ENCODE measurements around the gene SMIM9. TPM values are rescaled to one million over a fixed set of nuclear protein-coding genes. Genes with fewer than 3 reads are reported as not detected.

The SMIM9 gene
- total and polyA plus RNA-seq, 5 donors, result not detected

DNA sequence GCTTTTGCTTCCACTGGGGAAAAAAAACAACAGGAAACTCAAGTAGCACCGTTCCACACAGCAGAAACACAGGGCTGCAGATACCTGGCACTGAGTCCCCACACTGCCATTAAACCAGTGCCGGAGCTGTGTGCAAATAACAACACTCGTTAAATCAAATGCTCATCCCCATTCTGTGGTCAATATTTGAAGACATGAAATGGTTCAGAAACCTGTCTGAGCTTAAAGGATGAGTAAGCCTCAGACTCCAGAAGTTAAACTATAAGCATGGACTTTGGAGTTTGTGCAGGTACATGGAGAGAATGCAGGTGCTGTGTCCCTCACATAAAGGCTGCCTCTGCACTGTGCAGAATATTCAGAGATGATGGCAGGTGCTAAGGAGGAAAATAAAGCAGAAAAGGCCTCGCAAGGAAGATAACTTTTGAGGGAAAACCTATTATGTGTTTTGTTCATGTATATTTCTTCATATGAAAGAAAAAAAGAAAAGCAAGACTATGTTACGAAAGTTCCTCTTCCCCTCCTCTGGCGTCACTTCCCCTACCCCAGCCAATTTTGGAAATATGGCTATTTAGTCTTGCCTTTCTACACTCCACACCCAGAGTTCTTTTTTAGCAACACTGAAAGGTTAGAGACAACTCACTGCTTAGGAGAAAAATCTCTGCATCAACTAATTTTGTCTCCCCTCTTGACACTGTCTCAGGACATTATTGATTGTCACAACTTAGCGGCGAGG is 33.8 kb downstream of the SMIM9 start:
- Histone ChIP-seq H3K4me1 (ENCODE audit: control insufficient read depth, insufficient read depth, low read length) (peaks cover 2% of the 10 kb centered on the region), H3K9me3 (ENCODE audit: control insufficient read depth, low read length) (no peaks in the 10 kb centered on the region), H3K27me3 (ENCODE audit: control insufficient read depth, insufficient read depth) (no peaks in the 10 kb centered on the region), H3K4me3 (ENCODE audit: low read length) (no peak overlapping the region), H3K27ac (ENCODE audit: low read length) (no peak overlapping the region)
- ATAC-seq (no peak), DNase-seq (no peak)
- WGBS, result 74% methylated on average over 8 of the region's 8 CpGs
- intact Hi-C loops (cut with DNase I), result no loop called here

DNA sequence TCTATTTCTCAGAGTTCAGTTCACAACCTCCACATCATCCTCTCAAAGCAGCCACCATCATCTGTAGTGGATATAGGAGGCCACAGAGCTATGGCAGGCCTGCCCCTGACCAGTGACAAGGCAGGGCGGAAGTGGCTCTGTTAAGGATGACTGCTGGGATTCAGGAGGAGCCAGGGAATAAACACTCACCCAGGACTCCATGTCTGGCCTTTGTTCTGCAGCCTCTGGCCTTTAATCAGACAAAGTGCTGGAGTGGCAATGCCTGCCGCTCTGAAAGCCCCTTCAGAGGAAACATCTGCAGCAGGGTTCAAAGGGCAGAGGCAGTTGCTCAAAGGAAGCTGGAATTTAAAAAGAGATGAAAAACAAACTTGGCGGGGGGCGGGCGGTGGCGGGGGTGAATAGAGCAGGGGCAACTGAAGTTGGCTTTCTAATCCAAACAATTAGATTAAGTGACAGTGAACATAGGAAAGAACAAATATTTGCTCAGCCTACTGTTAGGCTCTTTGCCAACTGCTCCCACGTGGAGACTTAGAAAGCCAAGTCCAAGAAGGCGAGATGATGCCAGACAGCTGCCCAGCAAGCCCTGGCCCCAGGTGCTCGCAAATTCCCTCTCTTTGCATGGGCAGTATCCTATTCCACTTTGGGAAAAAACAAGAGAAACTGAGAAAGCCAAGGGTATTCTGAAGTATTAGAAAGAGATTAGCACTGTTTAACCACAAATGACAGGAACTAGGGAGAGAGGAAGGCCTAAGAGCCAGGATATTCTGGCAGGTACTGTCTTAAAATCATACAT is 34.7 kb downstream of the SMIM9 start:
- Histone ChIP-seq H3K27ac (ENCODE audit: low read length) (no peak overlapping the region), H3K9me3 (ENCODE audit: control insufficient read depth, low read length) (no peaks in the 10 kb centered on the region), H3K4me1 (ENCODE audit: control insufficient read depth, insufficient read depth, low read length) (peaks cover 2% of the 10 kb centered on the region), H3K4me3 (ENCODE audit: low read length) (no peak overlapping the region), H3K27me3 (ENCODE audit: control insufficient read depth, insufficient read depth) (no peaks in the 10 kb centered on the region)
- intact Hi-C loops (cut with DNase I), result no loop called here
- ATAC-seq (peak in 1 of 2 donors; percentile 65), DNase-seq (peak in 1 of 3 donors; percentile 36)
- 51% methylated on average over 9 of the region's 9 CpGs for WGBS

DNA sequence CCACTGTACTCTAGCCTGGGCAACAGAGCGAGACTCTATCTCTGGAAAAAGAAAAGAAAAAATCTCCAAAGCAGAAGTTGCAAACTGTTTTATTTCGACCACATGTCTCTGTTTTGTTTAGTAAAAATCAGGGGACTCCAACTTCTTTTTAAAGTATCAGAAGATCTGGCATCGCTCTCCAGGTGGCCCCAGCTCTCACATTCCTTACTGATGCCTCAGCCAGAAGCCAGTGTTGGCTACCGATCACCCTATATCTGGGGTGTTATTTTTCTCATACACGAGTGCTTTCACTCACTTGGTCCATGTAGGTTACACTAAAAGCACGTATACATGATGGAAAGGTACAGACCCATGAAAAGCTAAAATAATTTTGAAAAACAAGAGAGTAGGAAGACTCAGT is 37.5 kb downstream of the SMIM9 start:
- Histone ChIP-seq H3K27me3 (ENCODE audit: control insufficient read depth, insufficient read depth) (no peaks in the 10 kb centered on the region), H3K27ac (ENCODE audit: low read length) (no peak overlapping the region), H3K4me1 (ENCODE audit: control insufficient read depth, insufficient read depth, low read length) (no peaks in the 10 kb centered on the region), H3K9me3 (ENCODE audit: control insufficient read depth, low read length) (no peaks in the 10 kb centered on the region), H3K4me3 (ENCODE audit: low read length) (no peak overlapping the region)
- 79% methylated on average over 6 of the region's 6 CpGs for WGBS
- intact Hi-C loops (cut with DNase I), result no loop called here
- DNase-seq (no peak), ATAC-seq (no peak)

DNA sequence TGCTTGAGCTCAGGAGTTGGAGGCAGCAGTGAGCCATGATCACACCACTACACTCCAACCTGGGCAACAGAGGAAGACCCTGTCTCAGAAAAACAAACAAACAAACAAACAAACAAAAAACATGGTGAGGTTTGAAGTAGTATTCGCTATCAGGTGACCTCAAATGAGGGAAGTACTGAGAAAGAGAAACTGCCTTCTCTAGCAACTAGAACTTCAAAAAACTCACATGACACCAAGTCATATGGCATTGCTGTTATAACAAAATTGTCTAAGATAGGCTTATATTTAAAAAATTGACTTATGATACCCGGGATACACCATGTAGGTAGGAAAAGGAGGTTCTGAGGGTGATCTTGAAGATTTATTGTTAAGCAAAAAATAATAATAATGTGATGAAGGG is 39.4 kb downstream of the SMIM9 start:
- ATAC-seq (no peak), DNase-seq (no peak)
- H3K4me1 ChIP-seq (ENCODE audit: control insufficient read depth, insufficient read depth, low read length), result no peaks in the 10 kb centered on the region
- intact Hi-C loops (cut with DNase I), result no loop called here
- H3K4me3 ChIP-seq (ENCODE audit: low read length), result no peak overlapping the region
- no peak overlapping the region for H3K27ac ChIP-seq (ENCODE audit: low read length)
- 86% methylated on average over 2 of the region's 2 CpGs for WGBS
- no peaks in the 10 kb centered on the region for H3K9me3 ChIP-seq (ENCODE audit: control insufficient read depth, low read length)
- H3K27me3 ChIP-seq (ENCODE audit: control insufficient read depth, insufficient read depth), result no peaks in the 10 kb centered on the region

DNA sequence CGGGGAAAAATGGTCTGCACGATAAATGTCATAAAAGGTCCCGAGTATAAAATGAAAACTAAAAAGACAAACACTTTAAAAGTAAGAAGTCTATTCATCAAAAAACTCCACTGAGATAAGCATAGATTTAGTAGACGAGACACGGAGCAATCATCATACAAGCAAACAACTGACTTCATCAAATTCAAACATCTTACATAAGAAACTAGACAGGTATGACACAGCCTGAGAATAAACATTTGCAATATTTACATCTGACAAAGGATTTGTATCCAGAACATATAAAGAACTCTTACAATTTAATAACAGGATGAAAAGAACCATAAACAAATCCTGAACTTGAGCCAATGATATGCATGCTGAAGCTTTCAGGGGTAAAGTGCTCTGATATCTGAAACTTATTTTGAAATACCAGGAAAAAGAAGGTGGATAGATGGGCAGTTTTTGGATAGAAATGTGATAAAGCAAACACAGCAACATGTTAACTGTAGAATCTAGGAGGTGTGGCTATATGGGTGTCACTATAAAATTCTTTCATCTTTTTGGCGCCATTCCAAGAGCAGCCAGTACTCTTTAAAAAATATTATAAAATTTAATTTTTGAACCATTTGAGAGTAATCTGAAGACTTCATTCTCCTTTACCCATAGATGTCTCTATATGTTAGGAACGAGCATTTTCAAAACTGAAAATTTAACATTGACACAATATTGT is 41.2 kb downstream of the SMIM9 start:
- DNase-seq (no peak), ATAC-seq (no peak)
- Histone ChIP-seq H3K4me3 (ENCODE audit: low read length) (no peak overlapping the region), H3K4me1 (ENCODE audit: control insufficient read depth, insufficient read depth, low read length) (no peaks in the 10 kb centered on the region), H3K27me3 (ENCODE audit: control insufficient read depth, insufficient read depth) (no peaks in the 10 kb centered on the region), H3K27ac (ENCODE audit: low read length) (no peak overlapping the region), H3K9me3 (ENCODE audit: control insufficient read depth, low read length) (no peaks in the 10 kb centered on the region)
- intact Hi-C loops (cut with DNase I), result no loop called here
- 91% methylated on average over 7 of the region's 7 CpGs for WGBS

DNA sequence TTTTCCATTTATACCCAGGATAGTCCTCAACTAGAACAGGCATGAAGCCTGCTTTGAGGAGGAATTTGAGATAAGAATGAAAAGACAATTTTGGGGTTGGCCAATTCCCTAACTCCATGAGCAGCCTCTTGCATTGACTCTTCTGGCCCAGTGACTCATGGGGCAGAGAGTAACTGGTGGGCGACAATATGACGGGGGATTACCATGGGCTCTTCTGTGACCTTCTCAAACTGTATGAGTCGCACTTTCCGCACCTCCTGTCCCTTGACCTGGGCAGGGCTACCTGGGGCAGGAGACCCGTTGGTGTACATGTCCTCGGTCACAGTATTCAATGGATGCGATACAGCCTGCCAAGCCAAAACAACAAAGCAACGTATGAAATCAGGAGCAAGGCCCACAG is 42.5 kb downstream of the SMIM9 start:
- 95% methylated on average over 8 of the region's 8 CpGs for WGBS
- Histone ChIP-seq H3K4me1 (ENCODE audit: control insufficient read depth, insufficient read depth, low read length) (no peaks in the 10 kb centered on the region), H3K27me3 (ENCODE audit: control insufficient read depth, insufficient read depth) (no peaks in the 10 kb centered on the region), H3K9me3 (ENCODE audit: control insufficient read depth, low read length) (no peaks in the 10 kb centered on the region), H3K4me3 (ENCODE audit: low read length) (no peak overlapping the region), H3K27ac (ENCODE audit: low read length) (no peak overlapping the region)
- intact Hi-C loops (cut with DNase I), result no loop called here
- DNase-seq (no peak), ATAC-seq (no peak)

DNA sequence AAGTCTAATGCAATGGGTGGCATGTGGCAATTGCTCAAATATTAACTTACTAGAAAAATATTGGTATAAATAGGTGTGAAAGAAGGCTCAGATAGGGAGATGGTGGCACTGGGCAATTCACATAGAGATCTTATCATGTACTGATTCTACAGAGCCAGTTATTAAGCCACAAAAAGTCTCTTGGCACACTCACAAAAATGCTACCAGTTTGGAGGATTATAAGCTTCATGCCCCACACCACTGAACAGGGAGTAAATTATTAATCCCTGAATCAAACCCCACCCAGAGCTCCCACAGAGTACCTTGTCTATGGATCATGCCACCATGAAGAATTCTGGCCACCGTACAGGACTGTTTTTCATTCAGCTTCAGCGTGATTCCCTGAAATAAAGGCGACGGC is 43.0 kb downstream of the SMIM9 start:
- H3K4me1 ChIP-seq (ENCODE audit: control insufficient read depth, insufficient read depth, low read length), result no peaks in the 10 kb centered on the region
- H3K9me3 ChIP-seq (ENCODE audit: control insufficient read depth, low read length), result no peaks in the 10 kb centered on the region
- intact Hi-C loops (cut with DNase I), result no loop called here
- H3K27me3 ChIP-seq (ENCODE audit: control insufficient read depth, insufficient read depth), result no peaks in the 10 kb centered on the region
- ATAC-seq (no peak), DNase-seq (no peak)
- no peak overlapping the region for H3K27ac ChIP-seq (ENCODE audit: low read length)
- WGBS, result 72% methylated on average over 4 of the region's 4 CpGs
- H3K4me3 ChIP-seq (ENCODE audit: low read length), result no peak overlapping the region

DNA sequence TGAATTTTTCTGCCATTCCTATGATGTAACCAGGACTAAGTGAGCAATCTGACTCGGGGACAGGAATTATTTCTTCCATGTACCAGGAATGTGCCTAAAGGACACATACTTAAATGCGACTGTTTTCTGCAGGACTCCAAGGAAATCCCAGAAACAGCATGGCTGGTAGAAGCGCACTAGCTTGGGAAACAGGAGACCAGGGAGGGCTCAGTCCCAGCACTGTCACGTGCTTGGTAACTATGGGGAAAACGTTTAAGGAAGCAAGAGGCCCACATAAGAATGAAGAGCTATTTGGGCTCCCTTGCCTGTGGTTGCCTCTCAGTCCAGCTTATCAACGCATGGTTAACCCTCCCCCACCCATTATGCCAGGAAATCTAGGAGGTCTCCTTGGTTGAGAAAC is 48.7 kb downstream of the SMIM9 start:
- intact Hi-C loops (cut with DNase I), result no loop called here
- ATAC-seq, result no peak
- no peak for DNase-seq
- no peak overlapping the region for H3K4me3 ChIP-seq (ENCODE audit: low read length)
- no peaks in the 10 kb centered on the region for H3K9me3 ChIP-seq (ENCODE audit: control insufficient read depth, low read length)
- no peaks in the 10 kb centered on the region for H3K27me3 ChIP-seq (ENCODE audit: control insufficient read depth, insufficient read depth)
- no peak overlapping the region for H3K27ac ChIP-seq (ENCODE audit: low read length)
- 49% methylated on average over 6 of the region's 6 CpGs for WGBS
- no peaks in the 10 kb centered on the region for H3K4me1 ChIP-seq (ENCODE audit: control insufficient read depth, insufficient read depth, low read length)

DNA sequence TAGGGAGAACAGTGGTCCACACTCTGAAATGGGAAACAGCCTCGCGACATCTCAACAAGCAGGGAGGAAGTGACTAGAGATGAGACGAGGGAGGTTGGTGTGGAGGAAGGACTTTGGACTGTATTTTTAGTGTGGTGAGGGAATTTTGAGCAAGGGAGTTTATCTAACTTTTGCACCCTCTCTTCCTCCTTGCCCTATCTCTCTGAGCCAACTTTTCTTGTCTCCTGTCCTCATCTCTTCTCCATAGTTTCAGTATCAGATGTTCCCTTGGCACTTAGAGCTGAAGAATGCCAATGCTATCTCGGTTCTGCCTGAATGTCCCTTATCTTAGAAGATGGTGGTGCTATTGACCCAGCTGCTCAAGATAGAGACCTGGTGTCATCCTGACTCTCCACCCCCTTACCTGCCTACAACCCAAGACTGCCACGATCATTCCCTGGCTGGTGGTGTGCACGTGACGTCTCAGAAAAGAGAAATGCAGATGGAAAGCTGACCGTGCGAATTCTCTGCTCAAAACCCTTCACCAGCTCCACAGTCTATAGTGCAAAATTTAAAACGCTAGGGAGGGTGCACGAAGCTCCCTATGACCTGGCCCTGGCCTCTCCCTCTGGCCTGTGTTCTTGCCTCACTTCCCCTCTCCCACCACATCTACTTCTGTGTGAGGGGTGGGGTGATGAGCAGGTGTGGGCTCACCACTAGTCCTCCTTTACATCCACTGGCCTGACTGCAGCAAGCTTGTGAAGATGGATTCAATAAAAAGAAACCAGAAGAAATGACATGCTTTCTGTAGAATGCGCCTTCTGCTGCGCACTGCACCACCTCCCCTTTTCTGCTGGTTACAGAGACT is 50.1 kb downstream of the SMIM9 start:
- Histone ChIP-seq H3K9me3 (ENCODE audit: control insufficient read depth, low read length) (no peaks in the 10 kb centered on the region), H3K4me1 (ENCODE audit: control insufficient read depth, insufficient read depth, low read length) (no peaks in the 10 kb centered on the region), H3K27ac (ENCODE audit: low read length) (no peak overlapping the region), H3K27me3 (ENCODE audit: control insufficient read depth, insufficient read depth) (no peaks in the 10 kb centered on the region), H3K4me3 (ENCODE audit: low read length) (no peak overlapping the region)
- ATAC-seq, result no peak
- no peak for DNase-seq
- 86% methylated on average over 13 of the region's 13 CpGs for WGBS
- intact Hi-C loops (cut with DNase I), result no loop called here

DNA sequence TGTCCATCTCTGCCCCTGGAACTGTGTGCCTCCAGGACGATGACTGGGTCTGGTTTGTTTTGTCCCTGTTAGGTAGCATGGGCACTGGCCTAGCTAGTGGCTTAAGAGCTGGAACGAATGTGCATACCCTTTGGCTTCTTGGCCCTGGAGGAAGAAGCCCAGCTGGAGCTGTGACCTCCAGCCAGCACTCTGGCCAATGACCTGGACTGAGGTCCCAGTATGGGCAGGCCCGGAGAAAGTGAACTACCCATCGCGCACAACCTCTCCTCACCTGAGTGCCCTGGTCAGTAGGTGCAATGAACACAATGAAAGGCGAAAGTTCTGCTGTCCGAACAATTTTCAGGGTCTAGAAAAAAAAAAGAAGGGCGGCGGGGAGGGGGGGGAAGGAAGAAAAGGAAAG is 53.5 kb downstream of the SMIM9 start:
- ATAC-seq (no peak), DNase-seq (no peak)
- Histone ChIP-seq H3K27me3 (ENCODE audit: control insufficient read depth, insufficient read depth) (no peaks in the 10 kb centered on the region), H3K4me1 (ENCODE audit: control insufficient read depth, insufficient read depth, low read length) (no peaks in the 10 kb centered on the region), H3K27ac (ENCODE audit: low read length) (no peak overlapping the region), H3K4me3 (ENCODE audit: low read length) (no peak overlapping the region), H3K9me3 (ENCODE audit: control insufficient read depth, low read length) (no peaks in the 10 kb centered on the region)
- 92% methylated on average over 9 of the region's 9 CpGs for WGBS
- intact Hi-C loops (cut with DNase I), result no loop called here

All from right cardiac atrium (tissue), 5 donors.